DOHH2 (cell line): Measurements from ENCODE around the gene ATXN7L1.

Experiments
- H3F3A ChIP-seq: fragments of 200-600 bp; sonication (generic), shearing (Covaris generic); 2 replicates; pipeline ENCODE4 v1.6.0; 2016; ENCODE audit warnings: antibody characterized with exemption, mild to moderate bottlenecking; ENCODE audit not compliant: control insufficient read depth, insufficient read depth
- H3K27ac ChIP-seq: fragments of 200-600 bp; sonication (generic); 2 replicates; pipeline ENCODE4 v1.5.1; 2014; ENCODE audit warnings: low read depth, mild to moderate bottlenecking, low read length, moderate library complexity
- H3K27me3 ChIP-seq: fragments of 200-600 bp; sonication (generic); 2 replicates; pipeline ENCODE4 v1.6.1; 2014; ENCODE audit warnings: mild to moderate bottlenecking, low read length, mixed read lengths; ENCODE audit not compliant: control insufficient read depth
- H3K36me3 ChIP-seq: fragments of 200-600 bp; sonication (generic); 2 replicates; pipeline ENCODE4 v1.6.1; 2014; ENCODE audit warnings: mild to moderate bottlenecking, low read length, moderate library complexity, mixed read lengths; ENCODE audit not compliant: control insufficient read depth
- H3K4me1 ChIP-seq: fragments of 200-600 bp; sonication (generic); 2 replicates; pipeline ENCODE4 v1.6.1; 2014; ENCODE audit warnings: mild to moderate bottlenecking, low read length, mixed read lengths; ENCODE audit not compliant: control insufficient read depth
- H3K4me2 ChIP-seq: fragments of 200-600 bp; sonication (generic); 2 replicates; pipeline ENCODE4 v1.6.0; 2014; ENCODE audit warnings: mild to moderate bottlenecking, low read length, moderate library complexity
- H3K4me3 ChIP-seq: fragments of 200-600 bp; sonication (generic); 2 replicates; pipeline ENCODE4 v1.5.1; 2014; ENCODE audit warnings: mild to moderate bottlenecking, low read length, mixed read lengths
- H3K79me2 ChIP-seq: fragments of 200-600 bp; sonication (generic); 2 replicates; pipeline ENCODE4 v1.6.1; 2014; ENCODE audit warnings: mild to moderate bottlenecking, low read length, mixed read lengths; ENCODE audit not compliant: control insufficient read depth
- H3K9me2 ChIP-seq: fragments of 200-600 bp; sonication (generic); replicated peaks from 2 replicates; pipeline ENCODE4 v1.6.1; 2014; ENCODE audit warnings: mild to moderate bottlenecking, low read length, mixed read lengths; ENCODE audit not compliant: control insufficient read depth
- H3K9me3 ChIP-seq: fragments of 200-600 bp; sonication (generic); 2 replicates; pipeline ENCODE4 v1.6.1; 2014; ENCODE audit warnings: antibody characterized with exemption, low read length, mixed read lengths; ENCODE audit not compliant: control insufficient read depth, insufficient read depth
- H4K20me1 ChIP-seq: fragments of 200-600 bp; sonication (generic); 2 replicates; pipeline ENCODE4 v1.6.0; 2014; ENCODE audit warnings: low read depth, mild to moderate bottlenecking, antibody characterized with exemption, low read length, moderate library complexity; ENCODE audit not compliant: control insufficient read depth, insufficient read depth
- EZH2phosphoT487 ChIP-seq: fragments of 200-600 bp; sonication (generic); IDR thresholded peaks from 2 replicates; pipeline ENCODE4 v1.6.1; 2017; ENCODE audit warnings: borderline replicate concordance, mild to moderate bottlenecking, antibody characterized with exemption, low read length, moderate library complexity, mixed read lengths
- TF ChIP-seq, protein P1 (sequence below): fragments of 200-600 bp; sonication (generic); IDR thresholded peaks from one replicate; pipeline ENCODE4 v1.5.1; 2014; ENCODE audit warnings: antibody characterized with exemption, mild to moderate bottlenecking, low read depth, low read length; ENCODE audit not compliant: poor library complexity, severe bottlenecking

The ATXN7L1 gene

DNA sequence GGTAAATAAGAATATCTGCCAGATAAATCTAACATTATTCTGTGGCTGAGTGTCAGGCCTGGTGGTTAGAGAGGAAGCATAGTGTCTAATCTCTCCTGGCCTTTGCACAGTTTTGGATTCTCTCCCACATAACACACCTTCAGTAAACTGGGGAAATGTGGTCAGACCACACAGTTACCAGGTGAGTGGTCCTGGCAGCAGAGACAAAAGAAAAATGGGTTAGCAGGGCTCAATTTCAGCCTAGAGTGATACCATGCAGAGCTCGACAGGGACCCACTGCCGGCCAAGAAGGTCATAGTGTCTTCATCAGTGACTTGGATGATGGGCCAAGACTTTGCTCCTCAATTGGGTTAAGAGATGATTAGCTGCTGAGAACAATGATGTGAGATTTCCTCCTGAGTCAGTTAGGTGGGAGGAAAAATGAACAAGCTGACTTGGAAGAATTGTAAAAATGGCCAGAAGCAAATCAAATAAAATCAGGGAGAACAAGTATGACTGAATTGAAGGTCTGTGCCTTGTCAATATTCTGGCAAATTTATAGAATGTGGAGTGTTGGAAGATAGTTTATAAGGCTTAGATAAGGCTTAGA lies 225.9 kb downstream of the ATXN7L1 start:
- no peaks in the 10 kb centered on the region for H3K79me2 ChIP-seq
- H3K9me3 ChIP-seq, result no peaks in the 10 kb centered on the region
- H3K36me3 ChIP-seq, result no peaks in the 10 kb centered on the region; the same call in 1 of the 2 replicates
- no peak overlapping the region for H3K4me2 ChIP-seq
- no peaks in the 10 kb centered on the region for H3K9me2 ChIP-seq
- H3F3A ChIP-seq, result no peaks in the 10 kb centered on the region
- peaks cover 5% of the 10 kb centered on the region; the same call in 1 of the 2 replicates for H3K4me1 ChIP-seq
- H3K27me3 ChIP-seq, result no peaks in the 10 kb centered on the region
- no peak overlapping the region for H3K4me3 ChIP-seq
- H4K20me1 ChIP-seq, result no peaks in the 10 kb centered on the region
- H3K27ac ChIP-seq, result no peak overlapping the region
- no peak for TF ChIP-seq EZH2phosphoT487
- TF ChIP-seq, protein P1, sequence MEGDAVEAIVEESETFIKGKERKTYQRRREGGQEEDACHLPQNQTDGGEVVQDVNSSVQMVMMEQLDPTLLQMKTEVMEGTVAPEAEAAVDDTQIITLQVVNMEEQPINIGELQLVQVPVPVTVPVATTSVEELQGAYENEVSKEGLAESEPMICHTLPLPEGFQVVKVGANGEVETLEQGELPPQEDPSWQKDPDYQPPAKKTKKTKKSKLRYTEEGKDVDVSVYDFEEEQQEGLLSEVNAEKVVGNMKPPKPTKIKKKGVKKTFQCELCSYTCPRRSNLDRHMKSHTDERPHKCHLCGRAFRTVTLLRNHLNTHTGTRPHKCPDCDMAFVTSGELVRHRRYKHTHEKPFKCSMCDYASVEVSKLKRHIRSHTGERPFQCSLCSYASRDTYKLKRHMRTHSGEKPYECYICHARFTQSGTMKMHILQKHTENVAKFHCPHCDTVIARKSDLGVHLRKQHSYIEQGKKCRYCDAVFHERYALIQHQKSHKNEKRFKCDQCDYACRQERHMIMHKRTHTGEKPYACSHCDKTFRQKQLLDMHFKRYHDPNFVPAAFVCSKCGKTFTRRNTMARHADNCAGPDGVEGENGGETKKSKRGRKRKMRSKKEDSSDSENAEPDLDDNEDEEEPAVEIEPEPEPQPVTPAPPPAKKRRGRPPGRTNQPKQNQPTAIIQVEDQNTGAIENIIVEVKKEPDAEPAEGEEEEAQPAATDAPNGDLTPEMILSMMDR, result no peak

DNA sequence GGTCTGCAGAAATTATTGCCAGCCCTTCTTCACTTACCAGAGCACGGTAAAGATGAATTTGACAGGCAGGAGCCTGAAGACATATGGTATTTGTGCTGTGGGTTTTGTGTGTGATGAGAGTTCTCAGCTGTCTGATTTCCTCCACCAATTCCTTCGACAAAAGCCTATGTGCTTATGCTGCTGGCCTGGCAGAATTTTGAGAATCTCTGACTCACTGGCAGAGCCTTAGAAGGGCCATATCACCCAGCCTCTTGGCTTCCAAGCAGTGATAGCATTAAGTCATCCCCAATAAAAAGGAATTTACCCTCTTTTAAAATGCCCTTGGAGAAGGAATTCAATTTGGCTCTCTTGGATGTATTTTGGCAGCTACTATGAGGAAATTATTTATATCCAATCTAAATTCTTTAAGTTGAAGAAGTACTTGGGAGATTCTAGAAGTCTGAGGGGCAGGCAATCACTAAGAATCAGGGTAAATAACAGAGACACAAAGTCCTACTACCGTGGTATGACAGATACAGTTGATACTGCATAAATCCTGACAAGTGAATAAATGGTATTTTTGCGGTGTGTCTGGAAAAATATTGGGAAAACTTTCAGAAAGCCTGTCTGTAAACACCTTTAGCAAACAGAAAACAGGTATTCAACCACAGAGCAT lies 226.5 kb downstream of the ATXN7L1 start:
- no peak for TF ChIP-seq EZH2phosphoT487
- TF ChIP-seq, protein P1, result no peak
- no peak overlapping the region for H3K27ac ChIP-seq
- H3K4me1 ChIP-seq, result peaks cover 5% of the 10 kb centered on the region; the same call in 1 of the 2 replicates

DNA sequence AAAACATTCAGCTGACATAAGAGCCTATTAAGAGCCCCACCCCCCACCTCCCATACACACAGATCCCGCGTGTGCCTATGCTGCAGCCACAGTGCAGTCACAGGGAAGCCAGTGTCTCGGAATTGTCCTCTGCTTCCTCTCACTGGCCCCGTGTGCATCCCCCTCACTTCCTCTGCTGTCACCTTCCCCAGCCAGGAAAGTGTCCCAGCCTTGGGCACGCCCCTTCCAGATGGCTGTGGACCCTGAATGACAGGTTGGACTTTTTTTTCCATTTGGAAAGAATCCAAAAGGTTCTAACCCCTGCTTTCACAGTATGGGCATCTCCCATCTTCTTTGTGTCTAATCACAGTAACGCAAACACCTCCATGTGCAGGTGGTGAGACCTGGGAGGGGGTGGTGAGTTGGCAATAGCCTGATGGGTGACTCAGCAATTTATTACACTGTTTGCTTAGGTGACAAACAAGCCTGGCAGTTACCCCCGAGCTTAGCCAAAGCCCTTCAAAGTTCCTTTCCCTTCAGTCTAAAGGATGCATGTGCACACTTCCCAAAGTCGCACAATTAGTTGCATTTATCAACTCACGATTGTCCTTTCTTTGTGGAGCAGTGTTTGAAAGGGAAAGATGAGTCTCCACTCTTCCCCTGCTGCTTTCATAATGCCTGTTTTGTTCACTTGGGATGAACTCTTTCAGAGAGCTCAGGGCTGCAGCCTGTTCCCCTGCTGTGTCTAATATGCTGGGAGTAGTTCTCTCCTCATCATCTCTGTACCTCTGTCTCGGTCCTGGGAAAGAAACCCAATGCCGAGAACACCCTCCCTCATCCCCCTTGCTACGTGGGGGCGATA lies 227.6 kb downstream of the ATXN7L1 start:
- Histone ChIP-seq H3K4me2 (no peak overlapping the region), H3K36me3 (no peaks in the 10 kb centered on the region; the same call in 1 of the 2 replicates), H3K27me3 (no peaks in the 10 kb centered on the region), H3K4me1 (peaks cover 5% of the 10 kb centered on the region; the same call in 1 of the 2 replicates), H3F3A (no peaks in the 10 kb centered on the region), H3K9me3 (no peaks in the 10 kb centered on the region), H4K20me1 (no peaks in the 10 kb centered on the region), H3K79me2 (no peaks in the 10 kb centered on the region), H3K9me2 (no peaks in the 10 kb centered on the region), H3K27ac (no peak overlapping the region), H3K4me3 (no peak overlapping the region)
- no peak for TF ChIP-seq EZH2phosphoT487
- TF ChIP-seq, protein P1, result no peak

More for the DNA sequence above, 226.5 kb downstream of the ATXN7L1 start:
- Histone ChIP-seq H3K9me3 (no peaks in the 10 kb centered on the region), H3K4me3 (no peak overlapping the region), H3K27me3 (no peaks in the 10 kb centered on the region), H3K79me2 (no peaks in the 10 kb centered on the region), H3K9me2 (no peaks in the 10 kb centered on the region), H3K36me3 (no peaks in the 10 kb centered on the region; the same call in 1 of the 2 replicates), H3K4me2 (no peak overlapping the region), H3F3A (no peaks in the 10 kb centered on the region), H4K20me1 (no peaks in the 10 kb centered on the region)
